Kidney capillary endothelial cell (primary cell): ENCODE results near the gene GP5.

Experiments
- DNase-seq: peaks from one replicate; pipeline ENCODE4 v3.0.0-alpha.2; 2018; ENCODE audit warnings: low spot score

Gene GP5

GRCh38 chr3:194348354-194348753, 50.7 kb downstream of the GP5 start:
- no peak for DNase-seq

GRCh38 chr3:194346621-194347020, 52.4 kb downstream of the GP5 start:
- no peak for DNase-seq

- DNase-seq: no peak
Observed at GRCh38 chr3:194346035-194346434, 53.0 kb downstream of the GP5 start.
